Inferior parietal cortex (tissue), 1 donor: ENCODE results near the gene GIGYF2.
"Not testable (repeated sequence)": the region's sequence is repeated elsewhere in the genome, so short reads cannot be mapped to it uniquely, and the experiment has no call there.

Experiments
- DNase-seq: peaks from one replicate; pipeline ENCODE4 v3.0.0-alpha.2; 2016; ENCODE audit errors: extremely low spot score

GIGYF2 gene

DNA sequence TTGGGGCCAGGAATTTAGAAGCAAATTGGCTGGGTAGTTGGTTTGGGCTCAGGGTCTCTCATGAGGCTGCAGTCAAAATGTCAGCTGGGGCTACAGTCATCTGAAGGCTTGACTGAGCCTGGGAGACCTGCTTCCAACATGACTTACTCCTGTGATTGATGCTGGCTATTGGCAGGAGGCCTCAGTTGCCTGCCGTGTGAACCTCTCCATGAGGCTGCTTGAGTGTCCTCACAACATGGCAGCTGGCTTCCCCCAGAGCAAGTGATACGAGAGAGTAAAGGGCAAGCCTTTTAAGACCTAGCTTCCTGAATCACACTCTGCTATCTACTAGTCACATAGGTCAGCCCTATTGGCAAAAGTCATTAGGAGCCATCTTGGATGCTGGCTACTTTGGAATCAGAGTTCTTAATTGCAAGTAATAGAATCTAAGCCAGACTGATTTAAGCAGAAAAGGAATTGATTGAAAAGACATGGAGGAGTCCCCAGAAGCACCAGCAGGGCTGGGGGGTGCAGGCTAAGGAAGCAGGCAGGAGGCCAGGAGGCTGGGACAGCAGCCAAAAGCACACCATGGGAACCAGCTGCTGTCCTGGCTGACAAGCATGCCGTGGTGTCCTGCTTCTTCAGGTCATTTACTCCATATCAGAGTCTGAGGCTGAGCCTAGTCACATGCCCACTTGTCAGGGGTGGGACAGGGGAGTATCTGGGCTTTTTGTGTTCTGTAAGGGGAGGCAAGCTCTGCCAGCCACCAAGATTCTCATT, 7.8 kb upstream of the GIGYF2 start:
- DNase-seq: peak; percentile 15

DNA sequence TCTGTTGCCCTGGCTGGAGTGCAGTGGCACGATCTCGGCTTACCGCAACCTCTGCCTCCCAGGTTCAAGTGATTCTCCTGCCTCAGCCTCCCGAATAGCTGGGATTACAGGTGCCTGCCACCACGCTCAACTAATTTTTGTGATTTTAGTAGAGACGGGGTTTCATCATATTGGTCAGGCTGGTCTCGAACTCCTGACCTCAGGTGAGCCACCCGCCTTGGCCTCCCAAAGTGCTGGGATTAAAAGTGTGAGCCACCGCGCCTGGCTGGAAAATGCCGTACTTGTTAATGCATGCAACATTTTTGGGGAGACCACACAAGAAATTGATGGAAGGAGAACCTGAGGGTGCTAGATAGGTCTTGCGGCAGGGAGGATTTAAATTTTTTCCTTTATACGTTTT, 6.0 kb upstream of the GIGYF2 start:
- DNase-seq: not testable (repeated sequence)

DNA sequence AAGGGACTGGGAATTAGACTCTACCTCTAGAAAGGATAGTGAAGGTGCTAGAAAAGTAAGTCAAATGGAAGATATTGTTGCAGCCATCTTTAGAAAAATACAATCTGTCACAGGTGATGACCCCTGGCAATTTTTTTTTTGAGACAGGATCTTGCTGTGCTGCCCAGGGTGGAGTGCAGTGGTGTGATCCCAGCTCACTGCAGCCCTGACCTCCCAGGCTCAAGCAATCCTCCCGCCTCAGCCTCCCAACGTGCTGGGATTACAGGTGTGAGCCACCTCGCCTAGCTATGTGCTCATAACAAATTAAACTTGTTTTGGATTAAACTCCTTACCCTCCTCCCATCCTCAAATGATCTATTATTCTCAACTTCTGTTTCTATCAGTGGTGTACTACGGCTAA, 3.8 kb upstream of the GIGYF2 start:
- no peak for DNase-seq

DNA sequence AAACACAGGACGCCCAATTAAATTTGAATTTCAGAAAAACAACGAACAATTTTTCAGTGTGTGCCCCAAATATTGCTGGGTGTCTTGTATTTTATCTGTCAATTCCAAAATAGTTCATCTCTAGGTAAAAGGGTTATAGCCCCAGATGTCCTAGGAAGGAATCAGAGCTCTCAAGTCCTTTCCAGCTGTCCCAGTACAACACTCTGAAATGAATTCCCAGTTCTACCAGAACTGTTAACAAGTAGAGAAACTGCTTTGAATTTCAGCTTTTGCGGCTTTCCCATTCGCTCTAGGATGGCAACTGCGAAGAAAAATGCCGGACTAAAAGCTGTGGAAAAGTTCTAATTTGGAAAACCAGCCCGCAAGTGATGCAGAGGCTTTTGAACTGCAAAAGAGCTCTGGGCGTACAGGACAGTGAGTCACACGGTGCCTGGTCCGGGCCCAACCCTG, 497 bp upstream of the GIGYF2 start:
- DNase-seq: no peak

DNA sequence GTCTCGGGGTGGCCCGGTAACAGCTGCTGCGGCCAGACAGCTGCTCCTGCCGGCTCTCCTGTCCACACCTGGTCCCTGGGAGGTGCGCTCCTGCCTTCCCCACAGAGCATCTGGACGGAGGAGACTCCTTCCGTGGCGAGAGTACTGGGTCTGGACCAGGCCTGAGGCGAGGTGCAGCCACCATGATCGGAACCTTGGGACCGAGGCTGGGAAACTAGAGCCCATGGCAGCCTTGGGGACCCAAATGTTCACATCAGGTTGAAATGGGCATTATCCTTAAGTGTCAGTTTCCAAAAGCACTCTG, 628 bp downstream of the GIGYF2 start:
- peak; percentile 5 for DNase-seq

DNA sequence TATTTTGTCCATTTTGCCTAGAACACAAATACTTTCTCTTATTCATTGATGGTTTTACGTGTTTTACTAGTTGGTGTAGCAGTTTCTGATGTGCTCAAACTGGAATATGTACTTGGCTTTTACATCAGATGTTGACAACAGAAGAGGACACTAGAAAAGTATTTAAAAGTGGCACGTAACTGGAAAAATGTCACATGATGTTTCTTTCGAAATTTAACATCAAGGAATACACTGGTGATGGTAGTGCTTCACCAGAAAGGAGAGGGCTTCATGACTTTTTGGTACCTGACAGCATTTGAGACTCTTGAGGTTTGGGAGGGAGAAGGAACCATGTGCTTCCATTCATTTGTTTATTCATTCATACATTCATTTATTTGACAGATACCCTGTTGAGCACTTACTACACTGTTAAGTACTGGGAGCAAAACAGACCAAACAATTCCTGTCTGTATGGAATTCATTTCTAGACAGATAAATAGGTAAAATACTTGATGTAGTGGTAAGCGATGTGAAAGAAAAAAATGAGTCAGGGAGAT, 1.5 kb downstream of the GIGYF2 start:
- DNase-seq: no peak

GRCh38 chr2:232699110-232699509, 2.0 kb downstream of the GIGYF2 start:
- DNase-seq: no peak

DNA sequence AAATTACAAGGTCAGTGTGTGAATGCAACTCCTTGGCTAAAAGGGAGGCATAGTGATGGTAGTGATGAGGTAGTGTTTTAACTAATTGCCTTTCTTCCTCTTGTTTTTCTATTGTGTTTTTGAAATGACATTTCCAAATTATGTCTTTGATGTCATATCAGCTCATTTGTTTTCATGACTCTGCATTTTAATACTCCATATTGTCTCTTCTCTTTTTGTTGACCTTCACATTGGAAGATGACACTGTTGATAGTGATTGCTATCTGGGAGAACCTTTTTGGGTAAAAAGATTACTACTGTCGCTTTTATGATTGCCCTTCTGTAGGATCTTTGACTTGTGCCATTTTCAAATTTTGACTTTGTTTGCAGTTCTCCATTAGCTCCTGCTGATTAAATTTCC, 3.0 kb downstream of the GIGYF2 start:
- DNase-seq: no peak

- DNase-seq: no peak
These were observed 9.9 kb downstream of the GIGYF2 start for GRCh38 chr2:232707076-232707475.

DNA sequence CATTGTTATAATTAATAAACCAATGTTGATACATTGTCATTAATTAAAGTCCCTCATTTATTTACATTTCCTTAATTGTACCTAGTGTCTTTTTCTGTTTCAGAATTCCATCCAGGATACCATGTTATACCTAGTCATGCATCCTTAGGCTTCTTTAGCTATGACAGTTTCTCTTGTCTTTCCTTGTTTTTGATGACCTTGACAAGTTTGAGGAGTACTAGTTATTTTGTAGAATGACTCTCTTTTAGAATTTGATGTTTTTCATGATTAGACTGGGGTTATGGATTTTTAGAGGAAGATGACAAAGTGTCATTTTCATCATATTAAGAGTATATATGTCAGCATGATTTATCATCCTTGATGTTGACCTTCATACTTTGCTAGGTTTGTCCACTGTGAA, 16.4 kb downstream of the GIGYF2 start:
- DNase-seq: no peak

DNA sequence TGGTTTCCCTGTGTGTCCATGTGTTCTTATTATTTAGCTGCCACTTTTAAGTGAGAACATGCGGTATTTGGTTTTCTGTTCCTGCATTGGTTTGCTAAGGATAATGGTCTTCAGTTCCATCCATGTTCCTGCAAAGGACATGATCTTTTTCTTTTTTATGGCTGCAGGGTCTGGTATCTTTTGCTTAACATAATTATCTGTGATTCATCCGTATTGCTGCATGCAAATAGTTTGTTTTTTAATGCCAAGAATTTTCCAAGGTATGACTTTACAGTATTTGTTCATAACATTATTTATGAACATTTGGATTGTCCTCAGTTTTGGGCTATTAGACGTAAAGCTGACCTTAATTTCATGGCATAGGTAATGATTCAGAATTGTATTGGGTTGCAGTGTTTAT, 17.8 kb downstream of the GIGYF2 start:
- no peak for DNase-seq

- DNase-seq: not testable (repeated sequence)
These were observed 22.9 kb downstream of the GIGYF2 start for GRCh38 chr2:232720056-232720455.

DNA sequence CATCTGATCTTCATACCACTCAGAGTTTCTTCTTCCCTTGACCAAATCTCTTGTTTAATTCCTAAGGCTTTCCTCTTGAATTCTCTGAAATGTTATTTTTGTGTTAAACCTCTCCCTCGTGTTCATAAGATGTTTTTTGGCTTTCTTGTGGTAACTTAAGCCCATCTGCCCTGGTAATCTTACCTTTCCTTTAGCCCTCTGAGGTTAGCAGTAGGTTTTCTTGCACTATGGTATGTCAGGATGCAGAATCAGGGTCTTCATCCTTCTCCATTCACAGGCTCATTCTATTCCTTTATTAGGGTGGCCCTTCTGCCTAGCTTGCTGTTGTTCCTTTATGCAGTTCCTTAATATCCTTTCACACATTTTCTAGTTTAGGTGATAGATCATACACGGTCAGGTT, 24.1 kb downstream of the GIGYF2 start:
- no peak for DNase-seq

DNA sequence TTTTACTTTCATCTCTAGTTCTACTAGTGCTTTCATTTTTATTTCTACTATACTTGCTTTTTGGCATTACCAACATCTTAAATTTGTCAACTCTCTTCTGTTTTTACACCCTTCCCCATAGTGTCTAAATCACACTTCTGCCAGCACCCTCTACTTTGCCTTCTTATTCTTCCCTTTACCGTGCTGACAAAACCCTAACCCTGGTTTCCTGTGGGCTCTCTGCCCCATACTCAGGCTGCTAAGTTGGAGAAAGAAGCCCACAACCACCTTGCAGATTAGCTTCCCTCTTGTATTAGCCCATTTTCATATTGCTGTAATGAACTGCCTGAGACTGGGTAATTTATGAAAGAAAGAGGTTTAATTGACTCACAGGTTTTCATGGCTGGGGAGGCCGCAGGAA, 24.8 kb downstream of the GIGYF2 start:
- no peak for DNase-seq

DNA sequence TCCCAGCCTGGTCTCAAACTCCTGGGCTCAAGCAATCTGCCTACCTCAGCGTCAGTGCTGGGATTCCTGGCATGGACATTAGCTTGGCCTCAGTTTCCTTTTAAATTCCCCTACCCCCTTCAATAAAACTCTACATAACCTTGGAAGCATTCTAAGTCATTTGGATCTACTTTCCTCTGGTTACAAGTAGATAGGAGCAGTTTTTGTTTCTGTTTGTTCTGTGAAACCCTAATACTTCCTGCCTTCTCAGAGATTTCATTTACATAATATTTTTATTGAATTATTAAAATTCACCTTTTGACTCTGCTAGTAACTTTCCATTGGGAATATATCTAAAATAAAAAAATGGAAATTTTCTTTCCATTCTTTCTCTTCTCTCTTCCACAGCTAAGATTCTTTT, 25.9 kb downstream of the GIGYF2 start:
- no peak for DNase-seq

DNA sequence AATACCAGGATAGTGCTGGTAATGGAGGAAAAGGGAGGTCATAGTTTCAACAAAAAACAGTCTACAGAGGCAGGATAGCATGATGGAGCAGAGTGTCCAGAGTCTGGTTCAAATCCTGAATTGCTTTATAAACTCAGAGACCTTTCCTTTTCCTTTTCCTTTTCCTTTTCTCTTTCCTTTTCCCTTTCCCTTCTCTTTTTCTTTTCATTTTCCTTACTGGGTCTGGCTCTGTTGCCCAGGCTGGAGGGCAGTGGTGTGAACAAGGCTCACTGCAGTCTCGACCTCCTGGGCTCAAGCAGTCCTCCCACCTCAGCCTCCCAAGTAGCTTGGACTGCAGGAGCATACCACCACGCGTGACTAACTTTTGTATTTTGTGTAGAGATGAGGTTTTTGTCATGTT, 31.7 kb downstream of the GIGYF2 start:
- DNase-seq: no peak

- no peak for DNase-seq
These were observed 34.3 kb downstream of the GIGYF2 start for GRCh38 chr2:232731470-232731869.

DNA sequence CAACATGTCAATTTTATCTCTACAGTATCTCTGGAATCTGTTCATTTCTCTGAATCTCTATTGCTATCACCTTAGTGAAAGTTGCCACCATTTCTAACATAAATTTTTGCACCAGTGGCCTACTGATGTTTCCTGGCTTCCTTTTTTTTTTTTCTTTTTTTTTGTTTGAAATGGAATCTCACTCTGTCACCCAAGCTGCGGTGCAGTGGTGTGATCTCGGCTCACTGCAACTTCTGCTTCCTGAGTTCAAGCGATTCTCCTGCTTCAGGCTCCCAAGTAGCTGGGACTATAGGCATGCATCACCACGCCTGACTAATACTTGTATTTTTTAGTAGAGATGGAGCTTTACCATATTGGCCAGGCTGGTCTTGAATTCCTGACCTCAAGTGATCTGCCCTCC, 44.2 kb downstream of the GIGYF2 start:
- DNase-seq: no peak

GRCh38 chr2:232741972-232742371, 44.8 kb downstream of the GIGYF2 start:
- no peak for DNase-seq

DNA sequence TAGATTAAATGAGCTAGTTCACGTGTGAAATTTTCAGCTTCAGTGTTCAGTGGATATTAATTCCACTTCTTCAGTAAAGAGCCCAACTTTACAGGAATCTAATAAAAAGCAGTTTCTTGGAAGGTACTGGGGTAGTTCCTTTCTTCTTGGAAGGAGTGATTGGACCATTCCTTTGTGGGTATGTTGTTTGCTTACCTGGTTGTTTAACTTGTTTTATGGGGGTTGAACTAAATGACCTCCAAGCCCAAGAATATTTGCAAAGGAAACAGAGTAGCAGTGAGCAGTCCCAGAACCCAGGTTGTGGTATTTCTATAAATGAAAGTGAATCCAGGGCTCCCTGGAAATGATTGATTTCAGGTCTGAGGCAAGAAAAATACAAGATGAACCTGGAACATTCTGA, 47.8 kb downstream of the GIGYF2 start:
- no peak for DNase-seq

- DNase-seq: no peak
These were observed 50.9 kb downstream of the GIGYF2 start for GRCh38 chr2:232748038-232748437.

GRCh38 chr2:232749331-232749730, 52.2 kb downstream of the GIGYF2 start:
- DNase-seq: no peak

DNA sequence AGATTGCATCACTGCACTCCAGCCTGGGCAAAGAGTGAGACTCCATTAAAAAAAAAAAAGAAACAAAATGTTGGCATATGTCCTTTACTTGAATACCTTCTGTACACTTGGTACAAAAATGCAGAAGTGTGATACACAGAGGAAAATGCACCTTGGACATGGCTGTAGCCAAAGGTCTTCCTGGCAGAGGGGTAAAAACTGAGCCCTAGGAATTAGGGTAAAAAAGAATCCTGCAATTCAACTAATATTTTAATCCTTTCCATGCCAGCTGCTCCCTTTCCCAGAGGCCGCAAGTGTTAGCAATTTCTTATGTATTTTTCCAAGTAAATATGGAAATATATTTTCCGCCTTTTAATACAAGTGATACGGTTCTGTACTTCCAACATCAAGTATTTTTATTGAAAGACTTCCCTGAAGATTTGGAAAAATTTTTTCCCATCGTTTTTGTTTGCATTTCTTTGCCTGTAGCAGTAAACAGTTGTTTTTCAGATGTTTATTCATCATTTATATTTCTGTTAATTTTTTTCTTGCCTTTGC, 53.1 kb downstream of the GIGYF2 start:
- DNase-seq: no peak

DNA sequence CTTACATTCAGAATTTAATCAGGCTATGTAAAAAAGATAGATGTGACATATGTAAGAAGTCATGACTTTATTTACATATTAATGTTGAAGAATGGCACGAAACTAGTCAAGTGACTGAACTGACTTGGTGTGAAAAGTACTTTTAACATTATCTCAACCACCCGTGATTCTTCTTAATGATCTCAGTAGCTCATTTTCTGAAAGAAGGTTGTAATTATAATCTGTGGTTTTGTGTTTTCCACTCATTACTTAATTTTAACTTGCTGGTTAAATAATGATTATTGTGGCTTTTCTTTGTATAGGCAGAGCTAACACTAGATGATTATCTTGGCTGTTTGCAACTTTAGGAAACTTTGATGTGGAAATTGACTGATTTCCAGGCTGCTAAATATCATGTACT, 60.8 kb downstream of the GIGYF2 start:
- no peak for DNase-seq
